Mucosa of rectum (tissue), 2 donors: Measurements from ENCODE around the gene TMEM62.

ENCODE experiments used
- H3K27ac ChIP-seq, 2 donors: one replicate each; pipeline ENCODE4 v1.7.0; 2013; ENCODE audit warnings: inconsistent platforms in 2 of 2, low read depth in 2 of 2, low read length in 2 of 2
- H3K27me3 ChIP-seq, 2 donors: one replicate each; pipeline ENCODE4 v1.7.0; 2013; ENCODE audit warnings: low read length in 2 of 2; ENCODE audit not compliant: control insufficient read depth in 2 of 2, insufficient read depth in 2 of 2
- H3K36me3 ChIP-seq, 2 donors: one replicate each; pipeline ENCODE4 v1.7.0; 2013; ENCODE audit warnings: low read length in 2 of 2; ENCODE audit not compliant: control insufficient read depth in 2 of 2, insufficient read depth in 2 of 2
- H3K4me1 ChIP-seq, 2 donors: one replicate each; pipeline ENCODE4 v1.7.0; 2013; ENCODE audit warnings: low read length in 2 of 2, mild to moderate bottlenecking in 1 of 2; ENCODE audit not compliant: control insufficient read depth in 2 of 2, insufficient read depth in 2 of 2
- H3K4me3 ChIP-seq, 2 donors: one replicate each; pipeline ENCODE4 v1.7.0; 2013; ENCODE audit warnings: low read length in 2 of 2
- H3K9ac ChIP-seq, 2 donors: one replicate each; pipeline ENCODE4 v1.7.0; 2013; ENCODE audit warnings: low read length in 2 of 2, low read depth in 1 of 2, mild to moderate bottlenecking in 1 of 2
- H3K9me3 ChIP-seq, 2 donors: one replicate each; pipeline ENCODE4 v1.7.0; 2013; ENCODE audit warnings: low read length in 2 of 2; ENCODE audit not compliant: control insufficient read depth in 2 of 2
- donor health status: healthy.
- donor health status: Normal muscosa, but diverticular disease.

The TMEM62 gene

GRCh38 chr15:43226436-43227305 is 93.3 kb downstream of the TMEM62 start:
- H3K27ac ChIP-seq, result no peak overlapping the region
- H3K9ac ChIP-seq, result no peak overlapping the region
- no peaks in the 10 kb centered on the region for H3K27me3 ChIP-seq
- no peak overlapping the region for H3K4me3 ChIP-seq
- no peaks in the 10 kb centered on the region for H3K4me1 ChIP-seq
- H3K36me3 ChIP-seq, result no peaks in the 10 kb centered on the region
- H3K9me3 ChIP-seq, result no peaks in the 10 kb centered on the region

GRCh38 chr15:43229977-43230376 is 96.6 kb downstream of the TMEM62 start:
- no peaks in the 10 kb centered on the region for H3K27me3 ChIP-seq
- H3K27ac ChIP-seq, result no peak overlapping the region
- no peak overlapping the region for H3K4me3 ChIP-seq
- no peaks in the 10 kb centered on the region for H3K9me3 ChIP-seq
- no peaks in the 10 kb centered on the region for H3K36me3 ChIP-seq
- no peak overlapping the region for H3K9ac ChIP-seq
- H3K4me1 ChIP-seq, result no peaks in the 10 kb centered on the region

- no peak overlapping the region for H3K27ac ChIP-seq
- no peaks in the 10 kb centered on the region for H3K4me1 ChIP-seq
- no peak overlapping the region for H3K9ac ChIP-seq
These were observed 97.3 kb downstream of the TMEM62 start for GRCh38 chr15:43230640-43231115.

GRCh38 chr15:43232289-43232874 is 99.0 kb downstream of the TMEM62 start:
- Histone ChIP-seq H3K36me3 (no peaks in the 10 kb centered on the region), H3K9me3 (no peaks in the 10 kb centered on the region), H3K27ac (no peak overlapping the region), H3K4me1 (no peaks in the 10 kb centered on the region), H3K9ac (no peak overlapping the region), H3K27me3 (no peaks in the 10 kb centered on the region), H3K4me3 (no peak overlapping the region)

More at GRCh38 chr15:43230640-43231115, 97.3 kb downstream of the TMEM62 start:
- no peak overlapping the region for H3K4me3 ChIP-seq
- H3K27me3 ChIP-seq, result no peaks in the 10 kb centered on the region
- H3K9me3 ChIP-seq, result no peaks in the 10 kb centered on the region
- no peaks in the 10 kb centered on the region for H3K36me3 ChIP-seq
